C4-2B (cell line): ENCODE data around the gene ATAD2B.

Experiments
- ZFX ChIP-seq: fragments of 450-650 bp; IDR thresholded peaks from 2 replicates; pipeline ENCODE4 v1.6.1; 2017
- TF ChIP-seq, protein P1 (sequence below): fragments of 450-650 bp; conservative IDR thresholded peaks from 2 replicates; pipeline ENCODE4 v1.5.1; 2017; ENCODE audit warnings: mild to moderate bottlenecking

DNA sequence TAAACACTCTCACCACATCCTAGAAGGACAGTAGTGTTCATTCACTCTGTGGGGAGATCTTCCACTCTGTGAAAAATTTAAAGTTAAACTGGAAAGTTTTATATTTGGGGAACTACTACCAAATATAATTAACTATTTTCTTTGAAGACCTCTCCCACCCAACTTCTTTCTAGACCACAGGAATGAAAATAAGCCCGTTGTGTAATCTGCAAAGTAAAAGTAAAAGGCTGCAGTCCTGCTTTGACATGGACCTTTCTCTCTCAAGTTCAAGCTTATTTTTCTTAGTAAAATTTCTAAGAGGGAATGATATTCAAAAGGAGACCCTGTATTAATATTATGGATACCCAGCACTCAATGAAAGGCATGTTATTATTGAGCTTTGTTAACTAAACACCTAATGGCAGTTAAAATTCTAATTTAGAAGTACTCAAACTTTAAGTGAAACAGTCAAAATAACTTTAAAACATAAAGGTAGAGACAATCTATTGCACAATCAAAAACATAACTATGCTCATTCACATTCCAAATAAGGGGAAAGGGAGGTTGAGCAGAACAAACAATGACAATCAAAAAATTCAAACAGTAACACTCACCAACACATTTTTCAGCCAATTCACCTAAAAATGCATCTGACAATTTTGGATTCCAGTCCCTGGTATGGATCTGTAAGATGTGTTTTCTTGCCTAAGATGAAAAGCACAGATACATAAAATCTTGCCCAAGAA is 98.5 kb downstream of the ATAD2B start:
- TF ChIP-seq, protein P1, sequence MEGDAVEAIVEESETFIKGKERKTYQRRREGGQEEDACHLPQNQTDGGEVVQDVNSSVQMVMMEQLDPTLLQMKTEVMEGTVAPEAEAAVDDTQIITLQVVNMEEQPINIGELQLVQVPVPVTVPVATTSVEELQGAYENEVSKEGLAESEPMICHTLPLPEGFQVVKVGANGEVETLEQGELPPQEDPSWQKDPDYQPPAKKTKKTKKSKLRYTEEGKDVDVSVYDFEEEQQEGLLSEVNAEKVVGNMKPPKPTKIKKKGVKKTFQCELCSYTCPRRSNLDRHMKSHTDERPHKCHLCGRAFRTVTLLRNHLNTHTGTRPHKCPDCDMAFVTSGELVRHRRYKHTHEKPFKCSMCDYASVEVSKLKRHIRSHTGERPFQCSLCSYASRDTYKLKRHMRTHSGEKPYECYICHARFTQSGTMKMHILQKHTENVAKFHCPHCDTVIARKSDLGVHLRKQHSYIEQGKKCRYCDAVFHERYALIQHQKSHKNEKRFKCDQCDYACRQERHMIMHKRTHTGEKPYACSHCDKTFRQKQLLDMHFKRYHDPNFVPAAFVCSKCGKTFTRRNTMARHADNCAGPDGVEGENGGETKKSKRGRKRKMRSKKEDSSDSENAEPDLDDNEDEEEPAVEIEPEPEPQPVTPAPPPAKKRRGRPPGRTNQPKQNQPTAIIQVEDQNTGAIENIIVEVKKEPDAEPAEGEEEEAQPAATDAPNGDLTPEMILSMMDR = no peak
- TF ChIP-seq ZFX = no peak
